Peyer's patch (tissue), 4 donors: Measurements from ENCODE around the gene IWS1. TPM values are rescaled to one million over a fixed set of nuclear protein-coding genes. Genes with fewer than 3 reads are reported as not detected.
"Not testable (repeated sequence)": the region's sequence is repeated elsewhere in the genome, so short reads cannot be mapped to it uniquely, and the experiment has no call there.

Experiments
- DNase-seq, 3 donors: peaks; one replicate each; pipeline ENCODE4 v3.0.0-alpha.2; 2017 to 2019
- H3K27ac ChIP-seq, 4 donors: fragments of 200-600 bp; sonication (generic); one replicate each; pipeline ENCODE4 v1.5.1; 2016 to 2019
- H3K27me3 ChIP-seq, 2 donors: fragments of 200-600 bp; sonication (generic); one replicate each; pipeline ENCODE4 v1.5.1; 2019
- H3K36me3 ChIP-seq, 3 donors: fragments of 200-600 bp; sonication (generic); one replicate each; pipeline ENCODE4 v1.5.1; 2016 to 2019
- H3K4me1 ChIP-seq, 4 donors: fragments of 200-600 bp; sonication (generic); one replicate each; pipeline ENCODE4 v1.5.1; 2016 to 2019
- H3K4me3 ChIP-seq, 4 donors: fragments of 200-600 bp; sonication (generic); 1 replicate in 3 of 4; 2 replicates in 1 of 4; pipeline ENCODE4 v1.5.1; 2016 to 2019; ENCODE audit warnings: mild to moderate bottlenecking in 1 of 4
- H3K9me3 ChIP-seq, 4 donors: fragments of 200-600 bp; sonication (generic); one replicate each; pipeline ENCODE4 v1.5.1; 2016 to 2019; ENCODE audit warnings: mild to moderate bottlenecking in 1 of 4
- CTCF ChIP-seq, 6 experiments: fragments of 450-650 bp in 4 of 6; fragments of 200-600 bp in 2 of 6; sonication (generic) in 1 of 6; IDR thresholded peaks; one replicate each; pipeline ENCODE4 v1.5.1; 2017 to 2019; ENCODE audit warnings: antibody characterized with exemption in 6 of 6, mild to moderate bottlenecking in 3 of 6, moderate library complexity in 1 of 6
- POLR2A ChIP-seq, 2 donors: fragments of 450-650 bp; IDR thresholded peaks; one replicate each; pipeline ENCODE4 v1.5.1; 2017; ENCODE audit warnings: antibody characterized with exemption in 2 of 2, mild to moderate bottlenecking in 2 of 2, moderate library complexity in 2 of 2
- total RNA-seq, 4 donors: library from RNA; depleted of rRNA; stranded (reverse); fragments of >200 nt; gene quantifications; one replicate each; pipeline ENCODE4 v1.1.0, GENCODE V29; 2016

IWS1 gene
- total RNA-seq, 4 donors from 2014 or later = 39.6 to 189 (median 54.6) TPM

DNA sequence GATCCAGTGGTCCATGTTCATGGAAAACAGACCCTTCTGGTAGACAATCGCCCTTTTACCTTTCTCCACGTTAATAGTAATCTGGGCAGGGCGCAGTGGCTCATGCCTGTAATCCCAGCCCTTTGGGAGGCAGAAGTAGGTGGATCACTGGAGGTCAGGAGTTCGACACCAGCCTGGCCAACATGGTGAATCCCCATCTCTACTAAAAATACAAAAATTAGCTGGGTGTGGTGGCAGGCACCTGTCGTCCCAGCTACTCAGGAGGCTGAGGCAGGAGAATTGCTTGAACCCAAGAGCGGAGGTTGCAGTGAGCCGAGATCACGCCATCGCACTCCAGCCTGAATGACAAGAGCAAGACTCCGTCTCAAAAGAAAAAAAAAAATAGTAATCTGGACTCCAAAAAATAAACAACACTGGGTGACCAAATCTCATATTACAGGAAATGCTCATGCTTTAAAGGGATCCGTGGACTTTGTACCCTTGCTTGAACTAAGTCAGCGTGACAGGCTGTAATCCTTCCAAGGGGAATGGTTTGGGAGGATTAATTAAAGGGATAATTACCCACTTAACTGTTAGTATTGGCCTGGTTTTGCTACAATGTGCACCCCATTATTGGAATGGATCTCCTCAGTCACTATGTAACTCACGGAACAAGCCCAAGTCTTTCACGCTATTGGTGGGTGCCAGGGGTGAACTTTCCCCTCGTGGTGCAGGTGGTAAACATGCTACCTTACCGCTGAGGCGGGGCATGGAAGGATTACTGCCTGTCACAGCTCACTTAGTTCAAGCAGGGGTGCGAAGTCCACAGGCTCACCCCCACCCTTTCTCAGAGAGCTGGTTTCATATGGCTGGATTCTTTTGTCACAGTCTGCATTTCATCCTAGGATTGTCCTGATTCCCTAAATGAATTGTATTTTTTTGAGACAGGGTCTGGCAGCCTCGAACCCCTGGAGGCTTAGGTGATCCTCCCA is 71.4 kb downstream of the IWS1 start:
- TF ChIP-seq POLR2A (IDR thresholded peaks at IDR 0.05) = no peak
- no peak for TF ChIP-seq CTCF (IDR thresholded peaks at IDR 0.05)
- Histone ChIP-seq H3K4me1 (peaks cover 0 to 6% (median 0%) of the 10 kb centered on the region in 4 donors), H3K27me3 (no peaks in the 10 kb centered on the region), H3K36me3 (no peaks in the 10 kb centered on the region), H3K9me3 (no peaks in the 10 kb centered on the region), H3K4me3 (peak overlapping the region in 2 of 4 donors; percentile 7 to 15), H3K27ac (peak overlapping the region in 3 of 4 donors; percentile 72 to 89 (median 85))
- DNase-seq = peak in 2 of 3 donors; percentile 90 to 92

- H3K36me3 ChIP-seq = no peaks in the 10 kb centered on the region
- H3K27me3 ChIP-seq = no peaks in the 10 kb centered on the region
- H3K4me3 ChIP-seq = no peak overlapping the region
- no peaks in the 10 kb centered on the region for H3K9me3 ChIP-seq
- TF ChIP-seq CTCF (IDR thresholded peaks at IDR 0.05) (peak in 3 of 6 experiments; percentile 31 to 51 (median 49)), POLR2A (IDR thresholded peaks at IDR 0.05) (no peak)
- H3K27ac ChIP-seq = peak overlapping the region in 1 of 4 donors; percentile 85
- no peak for DNase-seq
- peaks cover 0 to 6% (median 0%) of the 10 kb centered on the region in 4 donors for H3K4me1 ChIP-seq
These were observed 72.7 kb downstream of the IWS1 start for GRCh38 chr2:127453392-127454171.

- Histone ChIP-seq H3K9me3 (no peaks in the 10 kb centered on the region), H3K4me1 (peaks cover 0 to 6% (median 0%) of the 10 kb centered on the region in 4 donors), H3K27me3 (no peaks in the 10 kb centered on the region), H3K36me3 (no peaks in the 10 kb centered on the region), H3K27ac (no peak overlapping the region), H3K4me3 (no peak overlapping the region)
- no peak for DNase-seq
- no peak for TF ChIP-seq POLR2A (IDR thresholded peaks at IDR 0.05)
- TF ChIP-seq CTCF (IDR thresholded peaks at IDR 0.05) = no peak
These were observed 73.3 kb downstream of the IWS1 start for GRCh38 chr2:127453013-127453391.

- not testable (repeated sequence) for H3K4me3 ChIP-seq, H3K27ac ChIP-seq, H3K4me1 ChIP-seq, H3K36me3 ChIP-seq, H3K27me3 ChIP-seq, H3K9me3 ChIP-seq, DNase-seq
These were observed 73.9 kb downstream of the IWS1 start for GRCh38 chr2:127452423-127452822.

DNA sequence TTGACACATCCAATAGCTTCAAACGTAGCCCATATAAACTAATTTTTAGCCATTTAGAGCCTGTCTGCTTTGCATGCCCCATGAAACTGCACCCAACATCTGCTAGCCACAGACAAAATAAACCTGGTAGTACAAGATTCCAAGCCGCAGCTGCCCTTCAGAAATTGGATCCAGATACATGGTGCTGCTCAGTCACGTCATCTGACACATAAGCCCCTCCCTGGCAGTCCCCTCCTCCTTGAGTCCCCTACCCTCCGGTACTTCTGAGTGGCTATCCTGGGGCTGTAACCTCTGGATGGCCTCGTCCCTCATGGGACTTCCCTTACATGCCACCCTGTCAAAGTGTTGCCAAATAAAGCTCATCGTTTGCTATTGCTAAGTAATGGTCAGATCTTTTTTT is 74.3 kb downstream of the IWS1 start:
- Histone ChIP-seq H3K27me3 (no peaks in the 10 kb centered on the region), H3K4me1 (peaks cover 0 to 6% (median 0%) of the 10 kb centered on the region in 4 donors), H3K27ac (no peak overlapping the region), H3K4me3 (no peak overlapping the region), H3K9me3 (no peaks in the 10 kb centered on the region), H3K36me3 (no peaks in the 10 kb centered on the region)
- DNase-seq = no peak
- TF ChIP-seq POLR2A (IDR thresholded peaks at IDR 0.05) (no peak), CTCF (IDR thresholded peaks at IDR 0.05) (no peak)

GRCh38 chr2:127449898-127450297 is 76.4 kb downstream of the IWS1 start:
- Histone ChIP-seq H3K27me3 (no peaks in the 10 kb centered on the region), H3K4me3 (no peak overlapping the region), H3K9me3 (no peaks in the 10 kb centered on the region), H3K36me3 (no peaks in the 10 kb centered on the region), H3K27ac (no peak overlapping the region), H3K4me1 (no peaks in the 10 kb centered on the region)
- DNase-seq = no peak
- TF ChIP-seq POLR2A (IDR thresholded peaks at IDR 0.05) (no peak), CTCF (IDR thresholded peaks at IDR 0.05) (no peak)
